Stimulated activated CD4-positive, alpha-beta T cell treated with anti-CD3 and anti-CD28 coated beads, Interleukin-4, amount 100 ng/mL, for 48 hours (primary cell): ENCODE data around the gene KCND2.

Source experiments
- DNase-seq, 2 donors: peaks; one replicate each; pipeline ENCODE4 v3.0.0-alpha.2; 2020; ENCODE audit warnings: low read depth in 2 of 2

KCND2 gene

GRCh38 chr7:120412139-120413050 is 139.4 kb downstream of the KCND2 start:
- no peak for DNase-seq

- DNase-seq, result no peak
Measured at GRCh38 chr7:120413164-120413563, 140.2 kb downstream of the KCND2 start.

GRCh38 chr7:120417244-120417979 is 144.4 kb downstream of the KCND2 start:
- no peak for DNase-seq

- DNase-seq, result no peak
Measured at GRCh38 chr7:120421151-120421651, 148.2 kb downstream of the KCND2 start.

- no peak for DNase-seq
Measured at GRCh38 chr7:120431016-120431415, 158.0 kb downstream of the KCND2 start.

- DNase-seq, result no peak
Measured at GRCh38 chr7:120436487-120437060, 163.6 kb downstream of the KCND2 start.

- DNase-seq, result no peak
Measured at GRCh38 chr7:120441850-120442249, 168.9 kb downstream of the KCND2 start.

- DNase-seq, result no peak
Measured at GRCh38 chr7:120442838-120443237, 169.9 kb downstream of the KCND2 start.

- no peak for DNase-seq
Measured at GRCh38 chr7:120444650-120445049, 171.7 kb downstream of the KCND2 start.

- DNase-seq, result no peak
Measured at GRCh38 chr7:120445276-120445675, 172.3 kb downstream of the KCND2 start.

- no peak for DNase-seq
Measured at GRCh38 chr7:120452665-120453064, 179.7 kb downstream of the KCND2 start.

- DNase-seq, result no peak
Measured at GRCh38 chr7:120456699-120457098, 183.7 kb downstream of the KCND2 start.

- no peak for DNase-seq
Measured at GRCh38 chr7:120460949-120461348, 188.0 kb downstream of the KCND2 start.

GRCh38 chr7:120462991-120463390 is 190.0 kb downstream of the KCND2 start:
- no peak for DNase-seq

GRCh38 chr7:120464104-120464503 is 191.1 kb downstream of the KCND2 start:
- no peak for DNase-seq

GRCh38 chr7:120467676-120468075 is 194.7 kb downstream of the KCND2 start:
- DNase-seq, result no peak

GRCh38 chr7:120468611-120469010 is 195.6 kb downstream of the KCND2 start:
- no peak for DNase-seq

GRCh38 chr7:120472892-120473291 is 199.9 kb downstream of the KCND2 start:
- DNase-seq, result no peak

- DNase-seq, result no peak
Measured at GRCh38 chr7:120473352-120473751, 200.4 kb downstream of the KCND2 start.

- DNase-seq, result no peak
Measured at GRCh38 chr7:120475994-120476393, 203.0 kb downstream of the KCND2 start.

- DNase-seq, result no peak
Measured at GRCh38 chr7:120480472-120480871, 207.5 kb downstream of the KCND2 start.

- DNase-seq, result no peak
Measured at GRCh38 chr7:120480930-120481329, 208.0 kb downstream of the KCND2 start.
